GM12872 (cell line): ENCODE measurements around the gene CCDC186.

Source experiments
- TF ChIP-seq, protein P1 (sequence below): IDR thresholded peaks from 3 replicates; pipeline ENCODE4 v1.5.1; 2011; ENCODE audit warnings: low read depth, mild to moderate bottlenecking, low read length, moderate library complexity; ENCODE audit not compliant: insufficient read depth

Gene CCDC186

GRCh38 chr10:114077347-114077746 is 96.7 kb downstream of the CCDC186 start:
- TF ChIP-seq, protein P1, sequence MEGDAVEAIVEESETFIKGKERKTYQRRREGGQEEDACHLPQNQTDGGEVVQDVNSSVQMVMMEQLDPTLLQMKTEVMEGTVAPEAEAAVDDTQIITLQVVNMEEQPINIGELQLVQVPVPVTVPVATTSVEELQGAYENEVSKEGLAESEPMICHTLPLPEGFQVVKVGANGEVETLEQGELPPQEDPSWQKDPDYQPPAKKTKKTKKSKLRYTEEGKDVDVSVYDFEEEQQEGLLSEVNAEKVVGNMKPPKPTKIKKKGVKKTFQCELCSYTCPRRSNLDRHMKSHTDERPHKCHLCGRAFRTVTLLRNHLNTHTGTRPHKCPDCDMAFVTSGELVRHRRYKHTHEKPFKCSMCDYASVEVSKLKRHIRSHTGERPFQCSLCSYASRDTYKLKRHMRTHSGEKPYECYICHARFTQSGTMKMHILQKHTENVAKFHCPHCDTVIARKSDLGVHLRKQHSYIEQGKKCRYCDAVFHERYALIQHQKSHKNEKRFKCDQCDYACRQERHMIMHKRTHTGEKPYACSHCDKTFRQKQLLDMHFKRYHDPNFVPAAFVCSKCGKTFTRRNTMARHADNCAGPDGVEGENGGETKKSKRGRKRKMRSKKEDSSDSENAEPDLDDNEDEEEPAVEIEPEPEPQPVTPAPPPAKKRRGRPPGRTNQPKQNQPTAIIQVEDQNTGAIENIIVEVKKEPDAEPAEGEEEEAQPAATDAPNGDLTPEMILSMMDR: no peak

DNA sequence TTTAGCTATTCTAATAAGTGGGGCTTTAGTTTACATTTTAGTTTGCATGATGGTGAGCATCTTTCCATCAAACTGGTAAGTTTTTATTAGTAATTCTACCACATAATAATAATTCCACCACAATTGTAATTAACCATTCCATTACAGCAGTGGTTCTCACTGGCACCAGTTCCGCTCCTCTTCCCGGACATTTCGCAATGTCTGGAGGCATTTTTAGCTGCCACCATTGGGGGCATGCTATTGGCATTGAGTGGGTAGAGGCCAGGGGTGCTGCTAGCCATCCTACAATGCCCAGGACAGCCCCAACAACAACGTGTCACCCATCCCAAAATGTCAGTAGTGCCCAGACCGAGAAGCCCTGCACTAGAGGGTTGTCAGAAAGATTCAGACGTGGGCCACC is 98.9 kb downstream of the CCDC186 start:
- TF ChIP-seq, protein P1: no peak

- TF ChIP-seq, protein P1: no peak
Measured at GRCh38 chr10:114073395-114074186, 100.4 kb downstream of the CCDC186 start.

DNA sequence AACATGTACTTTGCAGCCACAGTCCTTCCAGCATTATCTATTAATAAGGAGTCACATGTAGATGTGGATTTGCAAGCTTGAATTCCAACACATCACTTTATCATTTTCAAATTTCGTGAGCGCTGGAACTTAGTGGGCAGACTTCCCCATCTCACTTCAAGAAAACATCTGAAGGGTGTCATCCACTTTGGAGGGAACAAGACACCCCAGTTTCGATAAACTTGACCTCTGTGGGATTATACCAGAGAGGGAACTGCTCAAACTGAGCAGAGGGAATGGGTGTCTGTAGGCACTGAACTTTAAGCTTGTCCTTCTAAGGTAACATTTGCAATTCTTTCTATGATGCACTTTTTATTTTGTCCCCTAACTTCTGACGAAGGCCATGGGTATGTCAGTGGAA is 102.8 kb downstream of the CCDC186 start:
- TF ChIP-seq, protein P1: no peak
